Measurements from ENCODE around the gene CSTPP1.
"Not testable (repeated sequence)": the region's sequence is repeated elsewhere in the genome, so short reads cannot be mapped to it uniquely, and the experiment has no call there.

The CSTPP1 gene

GRCh38 chr11:47186076-47186699 is 249.6 kb downstream of the CSTPP1 start, which contains the start of gene PACSIN3:
TSS of gene PACSIN3 (minus strand) at chr11:47186434. CDS start at chr11:47182727, 3,707 bp downstream.
- DNase-seq = no peak

- no peak for DNase-seq
Observed at GRCh38 chr11:47186700-47187695, 250.4 kb downstream of the CSTPP1 start.

GRCh38 chr11:47187723-47188122 is 251.2 kb downstream of the CSTPP1 start:
- DNase-seq = no peak

GRCh38 chr11:47188259-47188658 is 251.7 kb downstream of the CSTPP1 start:
- DNase-seq = no peak

- no peak for DNase-seq
Observed at GRCh38 chr11:47189100-47189834, 252.7 kb downstream of the CSTPP1 start.

GRCh38 chr11:47191137-47191536 is 254.6 kb downstream of the CSTPP1 start:
- DNase-seq = not testable (repeated sequence)

- DNase-seq = no peak
Observed at GRCh38 chr11:47192111-47192510, 255.6 kb downstream of the CSTPP1 start.

- not testable (repeated sequence) for DNase-seq
Observed at GRCh38 chr11:47198161-47198560, 261.6 kb downstream of the CSTPP1 start.

- DNase-seq = no peak
Observed at GRCh38 chr11:47201015-47201414, 264.5 kb downstream of the CSTPP1 start.

GRCh38 chr11:47202576-47202975 is 266.0 kb downstream of the CSTPP1 start:
- DNase-seq = no peak

GRCh38 chr11:47204637-47204989 is 268.1 kb downstream of the CSTPP1 start:
- DNase-seq = no peak

- DNase-seq = not testable (repeated sequence)
Observed at GRCh38 chr11:47206577-47206976, 270.0 kb downstream of the CSTPP1 start.

- no peak for DNase-seq
Observed at GRCh38 chr11:47207459-47207858, 270.9 kb downstream of the CSTPP1 start.

- DNase-seq = not testable (repeated sequence)
Observed at GRCh38 chr11:47208008-47208552, 271.5 kb downstream of the CSTPP1 start.

GRCh38 chr11:47208628-47209027 is 272.1 kb downstream of the CSTPP1 start:
- DNase-seq = no peak

Data from NCI-H446 treated with DMSO at 0.1 percent for 48 hours (cell line).